HCT116 (cell line): ENCODE results near the gene HNRNPL. TPM values are rescaled to one million over a fixed set of nuclear protein-coding genes. Genes with fewer than 3 reads are reported as not detected.
"Not testable (repeated sequence)": the region's sequence is repeated elsewhere in the genome, so short reads cannot be mapped to it uniquely, and the experiment has no call there.

ENCODE experiments used
- ATAC-seq: fragments of 200-7000 bp; cut with Tn5 transposase; 2 replicates; pipeline ENCODE4 v1.9.1; 2020; ENCODE audit warnings: mild to moderate bottlenecking, moderate library complexity
- BruUV-seq: library from RNA; stranded (reverse); fragments of 400-500 nt; replicated peaks from 2 replicates; lab custom pipeline; 2021; lab: Mats Ljungman, UMichigan
- CTCF ChIA-PET: fragments of 300-600 bp; sonication (Branson Sonifier 250); formaldehyde crosslinking; loops from one replicate; lab custom pipeline; 2021; ENCODE audit warnings: antibody characterized with exemption; lab: Charles Lee
- POLR2A ChIA-PET: fragments of 300-600, 350-600 bp; sonication (Branson Sonifier 250); formaldehyde crosslinking; loops from one replicate; lab custom pipeline; 2021; ENCODE audit warnings: antibody characterized with exemption; lab: Charles Lee
- RAD21 ChIA-PET, 2 experiments: fragments of 300-600 bp; sonication (Branson Sonifier 250); formaldehyde crosslinking; loops; one replicate each; lab custom pipeline; 2023; ENCODE audit warnings: low total read pairs in 2 of 2; ENCODE audit not compliant: uncharacterized antibody in 2 of 2, unreplicated experiment in 2 of 2, low non-redundant PET in 1 of 2; lab: Charles Lee
- DNase-seq: peaks from one replicate; pipeline ENCODE4 v3.0.0-alpha.2; 2010; ENCODE audit warnings: low read depth, low spot score
- H2AFZ ChIP-seq: fragments of 200-600 bp; shearing (Covaris generic), sonication (generic); 2 replicates; pipeline ENCODE4 v1.6.1; 2017; ENCODE audit warnings: low read depth, mixed run types, mixed read lengths, antibody characterized with exemption, low read length; ENCODE audit not compliant: poor library complexity, severe bottlenecking
- H3K27ac ChIP-seq: 2 replicates; pipeline ENCODE4 v1.5.1; 2012; ENCODE audit warnings: low read depth, low read length
- H3K27me3 ChIP-seq: fragments of 200-600 bp; sonication (generic); 2 replicates; pipeline ENCODE4 v1.6.1; 2016; ENCODE audit warnings: mixed run types, low read length, mixed read lengths; ENCODE audit not compliant: insufficient read depth
- H3K36me3 ChIP-seq, 2 experiments: fragments of 200-500 bp in 1 of 2; fragments of 200-600 bp in 1 of 2; sonication (Bioruptor generic) in 1 of 2; sonication (generic) in 1 of 2; 2 replicates each; pipeline versions ENCODE4 v1.5.1 to v1.6.1; 2014 to 2016; ENCODE audit warnings: low read length in 2 of 2, inconsistent platforms in 1 of 2, mixed read lengths in 1 of 2, mixed run types in 1 of 2; ENCODE audit not compliant: insufficient read depth in 2 of 2, control insufficient read depth in 1 of 2
- H3K4me1 ChIP-seq, 2 experiments: fragments of 200-600 bp in 1 of 2; sonication (generic) in 1 of 2; 2 replicates each; pipeline versions ENCODE4 v1.5.1 to v1.6.1; 2012 to 2017; ENCODE audit warnings: low read length in 2 of 2, inconsistent platforms in 1 of 2, mild to moderate bottlenecking in 1 of 2, mixed read lengths in 1 of 2, mixed run types in 1 of 2, moderate library complexity in 1 of 2; ENCODE audit not compliant: insufficient read depth in 2 of 2, control insufficient read depth in 1 of 2
- H3K4me2 ChIP-seq: fragments of 200-600 bp; sonication (generic); 2 replicates; pipeline ENCODE4 v1.6.1; 2017; ENCODE audit warnings: mixed run types, low read length, mixed read lengths
- H3K4me3 ChIP-seq, 2 experiments: fragments of 200-600 bp in 1 of 2; sonication (generic) in 1 of 2; replicated peaks in 1 of 2; 2 replicates each; pipeline ENCODE4 v1.5.1; 2011 to 2016; ENCODE audit warnings: low read length in 2 of 2, control low read depth in 1 of 2, low read depth in 1 of 2, mild to moderate bottlenecking in 1 of 2, mixed read lengths in 1 of 2, mixed run types in 1 of 2
- H3K79me2 ChIP-seq: fragments of 200-600 bp; sonication (generic); 2 replicates; pipeline ENCODE4 v1.6.1; 2017; ENCODE audit warnings: mild to moderate bottlenecking, mixed run types, low read length, moderate library complexity, mixed read lengths; ENCODE audit not compliant: insufficient read depth
- H3K9ac ChIP-seq: fragments of 200-600 bp; sonication (generic); 2 replicates; pipeline ENCODE4 v1.6.1; 2016; ENCODE audit warnings: low read length, mixed read lengths
- H3K9me2 ChIP-seq: fragments of 200-600 bp; sonication (generic), shearing (Covaris generic); 2 replicates; pipeline ENCODE4 v1.6.1; 2017; ENCODE audit warnings: mixed run types, mild to moderate bottlenecking, moderate library complexity; ENCODE audit not compliant: insufficient read depth
- H3K9me3 ChIP-seq, 2 experiments: fragments of 200-500 bp in 1 of 2; fragments of 200-600 bp in 1 of 2; sonication (Bioruptor generic) in 1 of 2; sonication (generic) in 1 of 2; 2 replicates each; pipeline ENCODE4 v1.6.1; 2014 to 2017; ENCODE audit warnings: low read length in 2 of 2, mixed read lengths in 2 of 2, inconsistent platforms in 1 of 2, low read depth in 1 of 2, mild to moderate bottlenecking in 1 of 2, mixed run types in 1 of 2, moderate library complexity in 1 of 2; ENCODE audit not compliant: control insufficient read depth in 1 of 2, insufficient read depth in 1 of 2
- H4K20me1 ChIP-seq: fragments of 200-600 bp; sonication (generic), shearing (Covaris generic); 2 replicates; pipeline ENCODE4 v1.6.1; 2017; ENCODE audit warnings: mixed run types, mild to moderate bottlenecking, moderate library complexity; ENCODE audit not compliant: insufficient read depth
- CEBPB ChIP-seq: IDR thresholded peaks from 2 replicates; pipeline ENCODE4 v1.6.1; 2012; ENCODE audit warnings: low read depth
- FOSL1 ChIP-seq: IDR thresholded peaks from 2 replicates; pipeline ENCODE4 v1.6.1; 2012; ENCODE audit warnings: low read depth
- POLR2A ChIP-seq: IDR thresholded peaks from 2 replicates; pipeline ENCODE4 v1.7.0; 2011; ENCODE audit warnings: borderline replicate concordance; ENCODE audit not compliant: insufficient read depth, insufficient read length; ENCODE audit errors: extremely low read depth
- TCF7L2 ChIP-seq: IDR thresholded peaks from 2 replicates; pipeline ENCODE4 v1.7.0; 2011; ENCODE audit warnings: borderline replicate concordance, inconsistent platforms; ENCODE audit not compliant: insufficient read depth, insufficient read length; ENCODE audit errors: extremely low read depth
- intact Hi-C: fragments of 100-400 bp; cut with micrococcal nuclease; formaldehyde crosslinking; loops from 2 replicates; pipeline ENCODE4 v1.10.0; 2022
- total RNA-seq: library from RNA; stranded (reverse); gene quantifications from one replicate; pipeline ENCODE4 v1.2.1, GENCODE V29; 2021; ENCODE audit not compliant: unreplicated experiment

HNRNPL gene
- total RNA-seq, 1 experiment from 2014 or later = 551 TPM

DNA sequence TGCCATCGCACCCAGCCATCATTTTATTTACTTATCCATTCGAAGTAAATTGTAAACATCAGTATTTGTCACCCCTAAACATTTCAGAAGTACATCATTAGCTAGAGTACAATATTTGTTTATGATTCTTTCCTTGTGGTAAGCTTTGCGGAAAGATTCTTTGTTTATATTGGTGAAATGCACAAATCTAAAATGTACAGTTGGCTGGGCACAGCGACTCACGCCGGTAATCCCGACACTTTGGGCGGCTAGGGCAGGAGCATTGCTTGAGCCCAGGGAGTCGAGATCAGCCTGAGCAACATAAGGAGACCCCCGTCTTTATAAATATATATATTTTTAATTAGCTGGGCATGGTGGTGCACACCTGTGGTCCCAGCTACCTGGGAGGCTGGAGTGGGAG, 50.7 kb downstream of the HNRNPL start:
- Histone ChIP-seq H3K4me1 (peaks cover 0 to 3% of the 10 kb centered on the region in 2 experiments; a peak in 1 of 4 replicates), H3K27ac (no peak overlapping the region), H2AFZ (no peak overlapping the region), H3K4me3 (no peak overlapping the region)
- TF ChIP-seq POLR2A (no peak), CEBPB (no peak), TCF7L2 (no peak), FOSL1 (no peak)
- TF ChIP-seq, all 23 proteins: peak for 0
- Histone ChIP-seq H3K36me3 (no peaks in the 10 kb centered on the region), H3K4me2 (no peak overlapping the region), H3K9ac (no peak overlapping the region), H3K27me3 (no peaks in the 10 kb centered on the region), H4K20me1 (no peaks in the 10 kb centered on the region), H3K9me3 (no peaks in the 10 kb centered on the region), H3K9me2 (no peaks in the 10 kb centered on the region), H3K79me2 (no peaks in the 10 kb centered on the region)
- ChIA-PET CTCF (no interaction called here), POLR2A (interaction anchor here (2.5 kb wide), 1 partner anchor 23 kb away, joined by 13 read pairs; no protein-coding TSS in a partner anchor), RAD21 (no interaction called here)
- intact Hi-C loops = no loop called here
- no TSS peak for BruUV-seq
- no peak for DNase-seq
- ATAC-seq = no peak

DNA sequence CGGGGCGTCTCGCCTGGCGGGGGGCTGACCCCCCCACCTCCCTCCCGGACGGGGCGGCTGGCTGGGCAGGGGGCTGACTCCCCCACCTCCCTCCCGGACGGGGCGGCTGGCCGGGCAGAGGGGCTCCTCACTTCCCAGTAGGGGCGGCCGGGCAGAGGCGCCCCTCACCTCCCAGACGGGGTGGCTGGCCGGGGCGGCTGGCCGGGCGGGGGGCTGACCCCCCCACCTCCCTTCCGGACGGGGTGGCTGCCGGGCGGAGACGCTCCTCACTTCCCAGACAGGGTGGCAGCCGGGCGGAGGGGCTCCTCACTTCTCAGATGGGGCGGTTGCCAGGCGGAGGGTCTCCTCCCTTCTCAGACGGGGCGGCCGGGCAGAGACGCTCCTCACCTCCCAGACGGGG, 52.0 kb downstream of the HNRNPL start:
- H3K9ac ChIP-seq, RAD21 ChIA-PET, H2AFZ ChIP-seq, BruUV-seq, H4K20me1 ChIP-seq, CTCF ChIA-PET, H3K79me2 ChIP-seq, H3K4me3 ChIP-seq, H3K36me3 ChIP-seq, ATAC-seq, H3K9me2 ChIP-seq, H3K4me1 ChIP-seq, DNase-seq, POLR2A ChIA-PET, intact Hi-C loops, H3K4me2 ChIP-seq, H3K27me3 ChIP-seq, H3K27ac ChIP-seq, H3K9me3 ChIP-seq: not testable (repeated sequence)
